Erythroblast (primary cell): ENCODE measurements around the gene MKS1.

Source experiments
- GATA1 ChIP-seq: IDR thresholded peaks from 2 replicates; pipeline ENCODE4 v1.6.1; 2011; ENCODE audit warnings: low read depth, mild to moderate bottlenecking, control low read depth, low read length, moderate library complexity
- POLR2A ChIP-seq: IDR thresholded peaks from 2 replicates; pipeline ENCODE4 v1.6.1; 2011; ENCODE audit warnings: mild to moderate bottlenecking, low read length

- no peak for TF ChIP-seq POLR2A
- no peak for TF ChIP-seq GATA1
Observed at GRCh38 chr17:58219789-58220183, 731 bp upstream of the MKS1 start.
